Stimulated activated CD4-positive, alpha-beta T cell treated with anti-CD3 and anti-CD28 coated beads, TNF-alpha, amount 100 ng/mL, for 4 hours (primary cell): ENCODE results near the gene TEX28.
"Not testable (repeated sequence)": the region's sequence is repeated elsewhere in the genome, so short reads cannot be mapped to it uniquely, and the experiment has no call there.

Source experiments
- DNase-seq, 3 experiments: peaks; one replicate each; pipeline ENCODE4 v3.0.0-alpha.2; 2020; ENCODE audit warnings: low read depth in 3 of 3

The TEX28 gene, protein sequence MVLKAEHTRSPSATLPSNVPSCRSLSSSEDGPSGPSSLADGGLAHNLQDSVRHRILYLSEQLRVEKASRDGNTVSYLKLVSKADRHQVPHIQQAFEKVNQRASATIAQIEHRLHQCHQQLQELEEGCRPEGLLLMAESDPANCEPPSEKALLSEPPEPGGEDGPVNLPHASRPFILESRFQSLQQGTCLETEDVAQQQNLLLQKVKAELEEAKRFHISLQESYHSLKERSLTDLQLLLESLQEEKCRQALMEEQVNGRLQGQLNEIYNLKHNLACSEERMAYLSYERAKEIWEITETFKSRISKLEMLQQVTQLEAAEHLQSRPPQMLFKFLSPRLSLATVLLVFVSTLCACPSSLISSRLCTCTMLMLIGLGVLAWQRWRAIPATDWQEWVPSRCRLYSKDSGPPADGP

DNA sequence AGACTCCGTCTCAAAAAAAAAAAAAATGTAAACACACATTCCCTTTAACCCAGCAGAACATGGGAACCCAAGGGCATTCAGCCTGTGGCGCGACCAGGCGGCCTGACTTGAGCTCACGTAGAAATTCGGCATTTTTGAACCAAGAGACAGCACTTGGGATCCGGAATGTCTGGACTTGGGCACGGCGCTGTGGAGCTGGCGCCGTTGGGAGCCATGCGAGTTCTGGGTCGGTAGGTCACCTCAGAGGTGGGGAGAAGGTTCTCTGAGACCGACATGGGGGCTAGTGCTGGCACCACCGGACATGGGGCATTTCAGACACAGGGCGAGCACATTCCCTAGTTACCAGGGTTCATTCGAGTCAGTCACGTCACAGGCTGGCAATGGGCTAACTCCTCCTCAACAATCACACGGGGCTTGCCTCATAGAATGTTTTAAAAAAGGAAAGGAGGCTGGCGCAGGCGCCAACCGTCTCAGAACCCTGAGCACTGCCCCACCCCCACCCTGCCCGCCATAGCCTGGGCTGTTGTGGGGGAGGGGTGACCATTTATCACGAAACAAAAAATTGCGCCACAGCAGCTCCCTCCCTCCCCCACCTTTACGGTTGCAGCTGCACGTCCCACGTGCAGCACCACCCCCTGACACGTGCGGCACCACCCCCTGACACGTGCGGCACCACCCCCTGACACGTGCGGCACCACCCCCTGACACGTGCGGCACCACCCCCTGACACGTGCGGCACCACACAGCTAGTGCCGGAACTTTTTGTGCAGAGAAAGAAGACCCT lies at the start of gene TEX28:
Gene TEX28 (minus strand): TSS at position 334 of the 784 bp plus-strand sequence. CDS start 3,007 bp downstream, outside the sequence.
- DNase-seq, result no peak

DNA sequence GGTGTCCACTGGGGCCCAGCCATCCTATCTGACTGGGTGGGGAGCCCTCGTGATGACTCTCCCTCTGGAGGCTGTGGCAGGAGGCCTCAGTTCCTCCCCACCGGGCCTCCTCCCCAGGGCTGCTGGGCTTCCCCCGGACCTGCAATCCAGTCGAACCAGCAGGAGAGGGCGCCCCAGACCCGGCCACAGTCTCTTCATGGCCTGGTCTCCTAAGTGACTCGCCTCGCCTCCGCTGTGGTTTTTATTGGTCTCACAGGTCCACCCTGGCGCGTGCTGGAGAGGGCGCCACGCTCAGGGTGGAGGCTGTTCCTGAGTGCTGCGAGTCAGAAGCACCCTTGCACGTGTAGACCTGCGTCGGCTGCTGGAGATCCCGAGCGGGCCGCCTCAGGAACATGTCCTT lies 48.7 kb upstream of the TEX28 start:
- not testable (repeated sequence) for DNase-seq

DNA sequence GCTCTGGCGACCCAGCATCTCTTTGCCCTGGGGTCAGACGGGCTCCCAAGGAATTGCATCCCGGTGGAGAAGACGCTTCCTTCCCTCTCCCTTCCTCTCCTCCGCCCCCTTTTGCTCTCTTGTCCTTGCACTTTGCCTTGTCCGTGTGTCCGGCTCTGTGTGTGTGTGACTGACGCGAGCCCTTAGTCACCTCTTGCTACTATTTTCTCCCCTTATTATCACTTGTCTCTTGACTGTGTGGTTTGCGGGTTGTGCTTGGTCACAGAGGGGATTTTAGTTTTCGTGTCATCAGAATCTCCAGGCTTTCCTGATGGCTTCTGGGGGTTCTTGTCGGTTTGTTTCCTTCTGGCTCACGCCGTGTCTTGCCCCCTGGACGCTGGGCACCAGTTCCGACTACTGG lies 48.1 kb upstream of the TEX28 start:
- not testable (repeated sequence) for DNase-seq

DNA sequence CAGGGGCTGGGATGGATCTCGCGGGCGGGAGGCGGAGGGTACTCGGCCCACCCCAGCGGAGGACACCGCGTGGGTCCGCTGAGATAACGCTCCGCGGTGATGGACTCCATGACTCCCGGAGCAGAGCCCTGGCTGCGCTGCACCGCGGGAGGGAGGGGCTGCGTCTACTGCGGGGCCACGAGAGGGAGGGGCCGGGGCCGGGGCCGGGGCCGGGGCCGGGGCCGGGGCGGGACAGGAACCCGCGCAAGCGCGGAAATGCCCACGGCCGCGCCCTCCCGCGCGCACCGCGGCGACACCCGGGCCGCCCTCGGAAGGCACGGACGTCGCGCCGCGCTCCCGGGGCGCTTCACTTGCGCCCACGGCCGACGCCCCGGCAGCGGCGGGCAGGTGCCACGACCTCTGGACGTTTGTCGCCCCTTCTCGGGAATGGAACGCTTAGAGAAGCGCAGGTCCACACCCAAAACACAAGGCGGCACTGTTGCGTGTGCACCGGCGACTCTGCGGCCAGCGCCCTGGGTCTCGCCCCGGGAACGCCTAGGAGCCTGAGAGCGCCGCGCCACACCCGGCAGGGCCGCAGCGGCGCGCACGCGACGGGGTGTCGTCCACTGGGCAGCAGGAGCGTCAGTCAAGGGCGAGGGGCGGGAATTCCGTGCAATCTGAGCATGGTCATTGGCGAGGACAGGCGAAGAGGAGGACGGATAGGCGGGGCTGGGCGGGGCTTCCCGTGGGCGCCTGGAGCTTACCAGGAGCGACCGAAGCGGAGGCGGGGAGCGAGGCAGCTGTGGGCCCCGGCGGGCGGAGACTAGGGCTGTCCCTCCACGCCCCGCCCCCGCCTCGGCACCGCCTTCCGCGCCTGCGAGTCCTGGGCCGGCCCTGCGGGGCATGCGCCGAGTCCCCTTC lies 46.7 kb upstream of the TEX28 start:
- not testable (repeated sequence) for DNase-seq

DNA sequence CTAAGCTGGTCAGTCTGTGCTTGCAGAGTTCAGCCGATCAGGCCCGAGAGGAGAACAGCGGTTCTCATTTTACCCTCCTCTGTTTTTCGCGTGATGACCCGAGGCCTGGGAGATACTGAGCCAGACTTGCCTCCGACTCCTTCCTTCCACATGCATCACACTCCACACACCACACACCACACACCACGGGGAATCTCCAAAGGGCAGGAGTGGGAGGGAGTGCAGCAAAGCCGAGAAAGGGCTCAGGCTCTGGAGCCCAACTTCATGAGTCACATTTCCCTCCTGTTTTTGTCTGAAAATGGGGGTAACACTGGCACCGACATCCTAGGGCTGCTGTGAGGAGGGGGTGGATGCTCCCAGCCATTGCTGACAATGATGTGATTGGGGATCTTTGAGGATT lies 39.6 kb upstream of the TEX28 start:
- no peak for DNase-seq

DNA sequence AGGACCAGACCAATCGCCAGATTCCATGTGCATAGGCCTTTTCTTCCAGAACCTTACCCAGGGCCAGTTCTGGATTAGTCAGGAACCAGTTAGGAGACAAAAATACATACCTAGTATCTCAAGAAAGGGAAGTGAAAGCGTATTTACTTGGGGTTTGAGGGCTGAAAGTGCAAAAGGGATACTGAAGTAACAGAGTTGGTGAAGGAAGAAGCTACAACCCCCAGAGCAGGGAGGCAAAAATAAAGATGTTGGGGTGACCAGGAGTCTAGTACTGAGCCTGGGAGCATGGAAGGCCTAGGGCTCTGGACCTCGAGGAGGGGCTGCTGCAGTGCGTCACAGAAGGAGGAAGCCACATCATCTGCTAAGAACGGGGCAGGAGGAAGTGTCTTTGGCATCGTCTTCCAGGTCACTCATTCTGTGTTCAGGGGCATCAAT lies 38.9 kb upstream of the TEX28 start:
- no peak for DNase-seq

DNA sequence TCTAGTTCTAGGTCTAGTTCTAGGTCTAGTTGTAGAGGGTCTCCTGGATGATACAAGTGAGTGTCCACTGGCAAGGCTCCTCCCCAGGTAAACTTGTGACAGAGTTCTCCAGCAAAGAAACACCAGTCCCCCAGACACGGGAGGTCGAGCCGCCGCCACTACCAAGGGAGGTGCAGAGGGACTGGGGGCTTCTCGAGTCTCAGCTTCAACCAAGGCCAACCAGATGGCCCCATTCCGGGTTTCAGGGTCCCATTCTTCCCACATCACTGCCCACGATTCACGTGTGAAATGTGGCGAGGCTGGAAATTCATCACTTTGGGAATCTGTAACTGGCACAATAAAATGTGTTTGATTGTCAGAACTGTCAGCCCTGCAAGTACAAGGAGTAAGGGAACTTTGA lies 38.2 kb upstream of the TEX28 start:
- DNase-seq, result no peak

DNA sequence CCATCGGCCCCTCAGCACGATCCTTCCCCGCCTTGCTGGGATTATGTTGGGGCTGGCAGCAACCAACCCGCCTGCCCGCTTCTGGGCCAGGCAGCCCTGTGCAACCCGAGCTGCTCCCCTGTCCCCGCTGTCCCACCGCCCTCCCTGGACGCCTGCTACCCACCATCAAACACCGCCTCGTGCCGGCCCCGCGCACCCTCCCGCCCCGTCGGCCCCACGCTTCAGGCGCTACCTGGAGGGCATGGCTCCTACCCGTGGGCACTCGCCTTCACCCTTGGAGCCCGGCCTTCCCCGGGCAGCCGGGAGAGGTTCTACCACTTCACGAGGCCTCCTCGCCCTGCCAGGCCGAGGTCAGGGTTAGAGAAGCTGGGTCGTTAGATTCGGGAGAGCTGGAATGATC lies 37.6 kb upstream of the TEX28 start:
- no peak for DNase-seq

DNA sequence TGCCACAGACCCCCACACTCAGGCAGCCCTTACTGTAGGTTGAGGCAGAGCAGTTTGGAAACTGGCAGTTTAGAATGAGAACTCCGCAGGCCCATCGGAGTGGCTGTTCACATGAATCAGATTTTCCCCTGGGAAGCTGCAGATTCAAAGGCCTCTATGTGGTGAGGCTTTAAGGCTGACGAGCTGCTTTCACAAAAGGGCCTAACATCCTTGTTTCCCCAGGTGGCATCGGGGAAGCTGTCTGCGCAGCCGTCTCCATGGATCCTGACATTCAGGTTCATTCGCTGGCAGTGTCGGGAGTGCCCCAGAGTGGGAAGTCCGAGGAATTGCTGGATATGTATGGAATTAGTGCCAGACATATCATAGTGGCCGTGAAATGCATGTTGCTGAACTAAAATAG lies 34.4 kb upstream of the TEX28 start:
- no peak for DNase-seq

DNA sequence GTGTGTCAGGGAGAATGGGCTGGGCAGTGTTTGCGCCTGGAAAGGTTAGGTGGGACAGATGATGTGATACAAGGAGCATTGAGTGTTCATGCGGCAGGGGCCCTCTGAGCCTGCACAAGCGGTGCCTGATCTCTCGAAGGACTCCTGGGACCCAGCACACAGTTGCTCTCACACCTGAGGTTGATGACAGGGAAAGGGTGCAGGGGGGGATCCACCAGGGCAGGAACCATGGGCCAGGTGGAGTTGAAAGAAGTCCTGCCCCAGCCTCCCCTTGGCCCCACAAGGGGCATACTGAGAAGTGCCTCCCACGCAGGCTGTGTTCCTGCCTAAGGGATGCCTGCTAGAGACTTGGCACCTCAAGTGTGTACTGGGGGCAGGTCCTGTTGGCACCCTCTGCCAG lies 33.7 kb upstream of the TEX28 start:
- no peak for DNase-seq

DNA sequence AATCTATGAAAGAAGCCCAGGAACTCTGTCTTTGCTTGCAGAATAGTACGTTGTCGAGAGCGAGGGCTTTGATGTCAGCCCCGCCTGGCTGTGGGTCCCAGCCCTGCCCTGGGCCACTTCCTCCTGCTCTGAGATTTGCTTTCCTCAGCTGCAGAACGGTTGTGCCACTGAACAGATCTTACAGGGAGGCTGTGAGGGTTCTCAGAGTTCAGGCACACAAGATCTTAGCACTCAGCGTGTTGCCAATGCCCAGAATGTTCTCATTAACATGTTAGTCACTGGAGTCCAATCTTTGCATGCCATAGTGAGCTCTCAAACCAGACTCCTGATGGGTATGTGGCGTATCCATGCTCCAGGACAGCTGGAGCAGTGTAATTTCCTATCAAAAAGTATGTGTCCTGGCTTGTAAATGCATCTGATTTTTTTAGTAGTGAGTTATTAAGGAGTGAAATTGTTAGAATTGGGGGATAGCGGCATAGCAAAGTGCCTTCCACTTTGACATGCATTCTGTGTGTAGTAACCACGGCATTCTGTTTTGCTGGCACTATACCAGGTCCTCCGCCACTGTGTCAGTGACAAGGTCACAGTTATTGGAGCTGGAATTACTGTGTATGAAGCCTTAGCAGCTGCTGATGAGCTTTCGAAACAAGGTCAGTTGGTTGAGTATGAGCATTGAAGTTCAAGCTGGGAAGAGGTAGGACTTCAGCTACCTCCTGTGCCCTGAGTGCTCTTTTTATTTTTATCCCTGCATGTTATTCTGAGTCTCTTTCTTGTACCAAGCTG lies 32.3 kb upstream of the TEX28 start:
- no peak for DNase-seq

DNA sequence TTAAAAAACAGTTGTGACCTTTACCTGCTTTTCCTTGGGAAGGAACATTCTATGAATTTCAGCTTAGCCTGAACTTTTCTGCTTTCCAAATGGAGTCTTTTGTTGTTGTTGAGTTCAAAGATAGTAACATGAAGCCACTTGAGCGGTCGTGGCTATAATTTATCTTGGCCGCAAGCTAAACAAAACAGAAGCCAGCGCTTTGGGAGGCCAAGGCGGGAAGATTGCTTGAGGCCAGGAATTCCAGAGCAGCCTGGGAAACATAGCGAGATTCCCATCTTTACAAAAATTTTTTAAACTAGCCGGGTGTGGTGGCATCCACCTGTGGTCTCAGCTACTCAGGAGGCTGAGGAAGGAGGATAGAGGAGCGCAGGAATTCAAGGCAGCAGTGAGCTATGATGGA lies 30.6 kb upstream of the TEX28 start:
- no peak for DNase-seq

DNA sequence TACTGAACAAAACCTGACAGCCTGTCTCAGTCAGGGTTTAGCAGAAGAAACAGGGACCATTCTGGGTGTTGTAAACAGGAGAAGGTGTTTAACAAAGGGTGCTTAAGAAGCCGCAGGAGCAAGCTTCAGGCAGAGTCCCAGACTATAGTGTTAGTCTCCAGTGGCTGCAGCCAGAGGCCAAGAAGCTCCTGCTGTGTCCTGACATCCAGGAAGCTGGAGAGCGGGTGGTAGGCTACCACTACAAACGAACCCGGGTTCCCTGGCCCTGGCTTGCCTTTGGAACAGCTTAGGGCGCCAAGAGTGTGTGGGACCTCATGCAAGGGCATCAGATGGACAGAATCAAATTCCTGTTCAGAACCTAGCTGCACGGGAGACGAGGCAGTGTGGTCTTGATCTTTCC lies 28.6 kb upstream of the TEX28 start:
- no peak for DNase-seq

DNA sequence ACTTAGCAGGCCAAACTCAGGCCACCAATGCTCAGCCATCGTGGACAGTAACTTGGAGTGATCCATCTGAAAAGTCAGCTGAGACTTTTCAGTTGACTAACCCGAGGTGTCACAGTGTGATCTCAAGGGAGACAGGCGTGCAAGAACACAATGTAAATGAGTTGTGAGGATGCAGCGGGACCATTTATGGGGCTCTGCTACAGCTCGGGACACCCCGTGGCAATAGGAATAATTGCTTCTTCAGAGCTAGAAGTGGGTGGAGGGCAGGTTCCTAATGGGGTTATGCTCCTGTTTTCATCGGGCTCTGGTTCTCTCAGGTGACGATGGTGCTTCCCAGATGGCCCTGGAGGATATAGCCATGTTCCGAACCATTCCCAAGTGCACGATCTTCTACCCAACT lies 28.0 kb upstream of the TEX28 start:
- no peak for DNase-seq

DNA sequence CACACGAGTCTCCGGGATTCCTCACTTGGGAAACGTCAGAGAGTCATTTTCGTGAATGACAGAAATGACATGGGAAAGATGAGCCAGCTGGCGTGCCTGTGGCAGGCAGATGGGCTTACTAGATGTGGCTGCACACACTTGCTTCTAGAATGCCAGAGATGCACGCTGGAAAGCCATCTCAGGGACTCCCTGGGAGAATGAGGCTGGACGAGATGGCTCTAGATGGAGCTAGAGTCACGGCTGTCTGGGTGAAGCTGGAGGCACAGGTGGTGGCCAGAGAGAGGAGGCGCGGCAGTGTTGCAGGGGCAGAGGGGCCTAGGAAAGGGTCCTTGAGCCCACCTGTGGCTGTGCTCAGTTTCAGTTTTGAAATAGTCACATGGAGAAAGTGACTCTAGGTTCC lies 26.7 kb upstream of the TEX28 start:
- no peak for DNase-seq

DNA sequence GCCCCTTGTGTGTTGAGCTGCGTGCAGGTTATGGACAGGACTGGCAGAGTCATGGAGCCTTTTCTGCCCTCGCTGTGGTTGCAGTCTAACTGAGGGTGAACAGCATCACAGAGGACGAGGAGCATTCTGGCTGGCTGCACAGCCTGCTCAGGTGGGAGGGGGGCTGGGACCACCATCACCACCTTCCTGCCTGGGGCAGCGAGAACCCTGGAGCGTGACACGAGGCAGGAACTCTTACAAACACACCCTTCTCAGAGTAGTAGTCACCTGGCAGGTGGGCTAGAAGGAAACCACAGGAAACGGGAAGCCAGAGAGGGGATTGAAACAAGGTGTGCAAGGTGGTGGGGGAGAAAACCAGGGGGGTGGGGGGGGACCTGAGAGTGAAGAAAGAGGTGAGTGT lies 26.2 kb upstream of the TEX28 start:
- no peak for DNase-seq

DNA sequence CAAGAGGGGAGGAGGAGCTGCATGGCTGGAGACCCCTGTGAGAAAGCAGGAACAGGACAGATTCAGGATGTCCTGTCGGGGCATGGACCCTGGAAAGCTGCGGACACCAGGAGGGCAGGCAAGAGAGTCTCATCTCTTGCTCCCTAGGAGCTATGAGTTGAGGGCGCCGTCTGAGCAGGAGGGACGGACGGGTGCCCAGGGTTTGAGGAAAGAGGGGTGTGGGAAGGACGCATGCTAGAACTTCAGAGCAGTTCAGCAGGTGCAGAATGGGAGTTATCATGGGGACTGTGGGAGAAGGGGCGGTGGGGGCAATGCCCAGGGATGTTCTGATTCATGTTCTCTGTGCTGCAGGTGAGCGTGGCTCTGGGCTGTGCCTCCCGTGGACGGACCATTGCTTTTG lies 25.5 kb upstream of the TEX28 start:
- DNase-seq, result no peak

DNA sequence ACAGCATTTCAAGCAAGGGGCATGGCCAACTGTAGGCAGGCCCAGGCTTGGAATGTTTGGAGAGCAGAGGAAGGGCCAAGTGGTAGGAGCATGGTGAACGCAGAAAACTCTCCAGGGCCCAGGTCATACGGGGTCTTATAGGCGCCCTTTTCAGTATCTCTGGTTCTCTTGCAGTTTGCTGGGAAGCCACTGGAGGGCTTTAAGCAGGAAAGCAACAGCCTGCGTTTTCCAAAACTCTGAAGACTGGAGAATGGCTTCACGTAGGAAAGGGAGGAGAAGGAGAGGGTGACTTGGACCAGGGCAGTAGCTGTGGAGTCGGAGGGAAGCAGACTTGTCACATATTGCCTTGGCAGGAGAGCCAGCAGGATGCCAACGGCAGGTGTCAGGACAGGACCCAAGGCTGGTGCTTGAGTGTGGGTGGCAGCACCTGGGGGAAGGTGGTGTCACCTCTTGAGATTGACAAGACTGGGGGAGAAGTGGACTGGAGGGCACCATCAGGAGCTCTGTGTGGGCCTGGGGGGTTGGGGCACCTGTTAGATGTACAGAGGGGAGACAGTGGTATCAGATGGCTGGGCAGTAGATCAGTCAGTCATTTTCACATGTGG lies 22.6 kb upstream of the TEX28 start:
- DNase-seq, result no peak

DNA sequence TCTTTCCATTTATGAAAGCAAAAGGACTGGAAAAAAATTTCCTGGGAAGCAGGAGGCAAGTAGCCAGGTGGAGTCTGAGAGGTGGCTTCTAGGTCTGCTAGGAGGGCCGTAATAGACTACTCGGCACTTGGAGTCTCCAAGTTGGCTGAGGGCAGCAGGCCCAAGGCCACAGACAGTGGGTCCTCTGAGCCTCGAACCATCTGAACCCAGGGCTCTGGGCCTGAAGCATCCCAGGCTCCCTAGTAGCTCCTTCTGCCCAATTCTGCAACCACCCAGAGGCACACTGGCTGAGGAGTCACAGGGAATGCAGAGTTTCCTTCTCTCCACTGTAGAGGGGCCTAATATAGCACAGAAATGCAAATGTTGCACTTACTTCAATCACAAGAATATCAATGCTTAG lies 20.5 kb upstream of the TEX28 start:
- no peak for DNase-seq

DNA sequence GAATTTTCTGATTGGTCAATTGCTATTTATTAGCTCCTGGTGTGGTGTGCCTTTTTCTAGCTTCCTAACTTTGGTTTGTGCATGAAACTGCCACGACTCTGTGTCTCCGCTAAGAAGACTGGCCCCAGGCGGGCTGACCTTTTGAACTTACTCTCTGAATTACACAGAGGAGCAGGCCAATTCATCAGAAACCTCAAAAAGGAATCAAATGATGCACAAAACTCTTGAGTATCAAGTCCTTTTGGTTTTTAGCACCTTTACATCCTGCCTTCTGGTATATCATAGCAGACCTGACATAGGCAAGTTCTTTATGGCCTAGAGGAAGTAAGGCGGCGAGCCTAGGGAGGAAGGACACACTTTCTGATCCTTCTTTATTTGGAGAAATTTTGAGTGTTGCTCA lies 18.2 kb upstream of the TEX28 start:
- DNase-seq, result no peak

DNA sequence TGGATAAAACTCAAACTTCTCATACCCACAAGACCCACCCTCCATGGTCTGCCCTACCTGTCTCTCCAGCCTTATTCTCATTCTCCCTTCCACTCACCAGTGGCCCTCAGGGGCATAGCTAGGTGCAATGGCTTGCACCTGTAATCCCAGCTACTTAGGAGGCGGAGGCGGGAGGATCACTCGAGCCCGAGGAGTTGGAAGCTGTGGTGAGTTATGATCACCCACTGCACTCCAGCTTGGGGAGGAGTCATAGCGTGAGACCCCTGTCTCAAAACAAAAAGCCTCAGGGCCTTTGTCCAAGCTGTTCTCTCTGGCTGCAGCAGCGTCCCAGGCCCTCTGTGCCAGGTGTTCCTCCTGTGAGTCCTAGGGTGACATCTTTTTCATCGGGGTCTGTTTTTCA lies 17.2 kb upstream of the TEX28 start:
- no peak for DNase-seq
